Heart left ventricle (tissue), 16 donors: ENCODE data around the gene KMO. TPM values are rescaled to one million over a fixed set of nuclear protein-coding genes. Genes with fewer than 3 reads are reported as not detected.
A peak's percentile ranks its signal among the peaks of the same experiment; 100 is the strongest.

Experiments
- ATAC-seq, 4 donors: fragments of 200-7000 bp; cut with Tn5 transposase; one replicate each; pipeline ENCODE4 v1.9.1; 2020 to 2022; ENCODE audit warnings: moderate library complexity in 4 of 4, mild to moderate bottlenecking in 3 of 4, moderate number of reproducible peaks in 1 of 4
- DNase-seq, 5 donors: peaks; one replicate each; pipeline ENCODE4 v3.0.0-alpha.2; 2020
- H3K27ac ChIP-seq, 12 donors: fragments of 200-600 bp; sonication (generic) in 4 of 12; one replicate each; pipeline versions ENCODE4 v1.5.0 to v1.8.0; 2016 to 2022; ENCODE audit warnings: mild to moderate bottlenecking in 2 of 12
- H3K27me3 ChIP-seq, 9 donors: fragments of 200-600 bp; sonication (generic) in 2 of 9; one replicate each; pipeline versions ENCODE4 v1.5.1 to v1.8.0; 2016 to 2022; ENCODE audit warnings: mild to moderate bottlenecking in 3 of 9
- H3K36me3 ChIP-seq, 9 donors: fragments of 200-600 bp; sonication (generic) in 2 of 9; one replicate each; pipeline versions ENCODE4 v1.5.0 to v1.8.0; 2018 to 2022; ENCODE audit warnings: mild to moderate bottlenecking in 2 of 9
- H3K4me1 ChIP-seq, 12 donors: fragments of 200-600 bp; sonication (generic) in 4 of 12; one replicate each; pipeline versions ENCODE4 v1.5.0 to v1.8.0; 2016 to 2022; ENCODE audit warnings: mild to moderate bottlenecking in 3 of 12
- H3K4me3 ChIP-seq, 12 donors: fragments of 200-600 bp; sonication (generic) in 4 of 12; one replicate each; pipeline versions ENCODE4 v1.5.0 to v1.8.0; 2017 to 2022; ENCODE audit warnings: mild to moderate bottlenecking in 9 of 12, moderate library complexity in 4 of 12
- H3K9me3 ChIP-seq, 12 donors: fragments of 200-600 bp; sonication (generic) in 4 of 12; one replicate each; pipeline versions ENCODE4 v1.5.0 to v1.8.0; 2016 to 2022; ENCODE audit warnings: mild to moderate bottlenecking in 1 of 12
- CTCF ChIP-seq, 12 donors: fragments of 200-600 bp; sonication (generic) in 4 of 12; IDR thresholded peaks; one replicate each; pipeline versions ENCODE4 v1.5.0 to v1.8.0; 2018 to 2022; ENCODE audit warnings: antibody characterized with exemption in 12 of 12, mild to moderate bottlenecking in 5 of 12
- POLR2A ChIP-seq, 2 donors: fragments of 450-650 bp; IDR thresholded peaks; one replicate each; pipeline ENCODE4 v1.6.1; 2017; ENCODE audit warnings: antibody characterized with exemption in 2 of 2, mild to moderate bottlenecking in 2 of 2, moderate library complexity in 2 of 2
- WGBS, 4 donors: extraction: QIAGEN DNeasy Blood & Tissue Kit in 2 of 4; methylation state at CpG; one replicate each; pipeline versions ENCODE4 v1.1.5 to v1.1.7; 2013 to 2018; 5-methylcytosine and 5-hydroxymethylcytosine counted together
- intact Hi-C, 10 donors: fragments of 100-400 bp; cut with DNase I; formaldehyde crosslinking; loops; one replicate each; pipeline versions ENCODE4 v1.11.1 to v1.14.2; 2022
- polyA plus RNA-seq, 2 donors: library from polyadenylated mRNA; stranded (reverse); fragments of 200-250 nt; gene quantifications; one replicate each; pipeline ENCODE4 v1.2.3, GENCODE V29; 2013
- total RNA-seq, 9 donors: library from RNA; depleted of rRNA in 2 of 9; stranded (reverse); fragments of >200 nt in 2 of 9; fragmentation: NEBNext Ultra II Directional in 3 of 9; extraction: Animal tissue kit (Norgen Biotek cat#: 25700) in 3 of 9; gene quantifications; one replicate each; pipeline versions ENCODE4 v1.1.0 to v1.2.4, GENCODE V29; 2016 to 2023
- donor health status: ischemic (EF 13 %, LVEDD 7.1; RV severe dilation, severe dysfunction).
- donor health status: healthy with polysubstance abuse.
- donor health status: DM: no; HTN: yes; CAD: no.
- donor health status: DM: no; HTN: no; CAD: no.
- donor health status: ischemic (EF 25% LVEDD 6.9; RV normal size, moderate dysfunction).
- donor health status: ischemic (EF 25% LVEDD 5.7; RV mildly dilated, moderate dysfunction).
- donor health status: healthy.
- donor health status: DM: yes; HTN: yes; CAD: no.
- donor health status: ischemic (EF 35%, LVEDD 5.7; RV mildly dilated, moderate dysfunction).
- donor health status: nonischemic (EF 11% LVEDD 7.7; RV severe dilation, severe dysfunction).
- donor health status: DM: yes; HTN: yes; CAD: no.
- donor health status: PGD.
- donor health status: ischemic (EF 29% LVEDD 5.4; RV normal size, mild dysfunction).
- donor health status: nonischemic (EF 23%, LVEDD 6.1; RV moderate dilation, normal function).

The KMO gene
- total and polyA plus RNA-seq, 11 donors = 0.07 to 3.9 (median 0.15) TPM; not detected in 3

DNA sequence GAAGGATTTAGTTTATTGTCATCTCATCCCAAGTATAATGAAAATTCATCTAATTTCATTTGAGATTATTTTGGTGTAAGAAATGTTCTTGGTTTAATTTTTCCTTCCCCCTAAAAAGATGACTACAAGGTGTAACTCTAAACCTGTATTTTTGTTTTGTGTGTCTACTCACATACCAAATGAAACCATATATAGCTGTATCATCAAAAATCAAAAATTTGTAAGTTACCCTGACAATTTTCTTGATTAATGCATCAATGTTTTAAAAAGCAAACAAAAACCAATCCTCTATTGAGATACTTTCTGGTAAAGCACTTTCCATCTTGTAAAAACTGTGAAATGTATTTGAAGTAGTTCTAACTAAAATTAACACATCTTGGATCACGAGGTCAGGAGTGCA lies 43.4 kb upstream of the KMO start:
- no peaks in the 10 kb centered on the region for H3K9me3 ChIP-seq
- H3K36me3 ChIP-seq = peaks cover 0 to 9% (median 0%) of the 10 kb centered on the region in 9 donors
- intact Hi-C loops = no loop called here
- H3K4me3 ChIP-seq = no peak overlapping the region
- H3K27ac ChIP-seq = no peak overlapping the region
- TF ChIP-seq CTCF (IDR thresholded peaks at IDR 0.05) = no peak
- TF ChIP-seq POLR2A (IDR thresholded peaks at IDR 0.05) = no peak
- ATAC-seq (no peak), DNase-seq (no peak)
- H3K27me3 ChIP-seq = no peaks in the 10 kb centered on the region
- no peaks in the 10 kb centered on the region for H3K4me1 ChIP-seq
- WGBS, 4 donors = 96 to 97% (median 96%) methylated on average over 1 of the region's 1 CpG

- Histone ChIP-seq H3K36me3 (peaks cover 0 to 79% (median 65%) of the 10 kb centered on the region in 9 donors), H3K4me1 (no peaks in the 10 kb centered on the region), H3K9me3 (no peaks in the 10 kb centered on the region), H3K4me3 (no peak overlapping the region), H3K27me3 (no peaks in the 10 kb centered on the region), H3K27ac (no peak overlapping the region)
- 95 to 99% (median 96%) methylated on average over 5 of the region's 5 CpGs for WGBS, 4 donors
- intact Hi-C loops = no loop called here
- ATAC-seq = no peak
- no peak for TF ChIP-seq CTCF (IDR thresholded peaks at IDR 0.05)
- TF ChIP-seq POLR2A (IDR thresholded peaks at IDR 0.05) = no peak
- no peak for DNase-seq
Observed at GRCh38 chr1:241495741-241496140, 36.4 kb upstream of the KMO start.

GRCh38 chr1:241499910-241500309 lies 32.3 kb upstream of the KMO start:
- intact Hi-C loops = no loop called here
- H3K36me3 ChIP-seq = peaks cover 0 to 100% (median 98%) of the 10 kb centered on the region in 9 donors
- no peaks in the 10 kb centered on the region for H3K4me1 ChIP-seq
- no peak overlapping the region for H3K27ac ChIP-seq
- H3K4me3 ChIP-seq = no peak overlapping the region
- ATAC-seq = no peak
- 85 to 91% (median 89%) methylated on average over 2 of the region's 2 CpGs for WGBS, 4 donors
- TF ChIP-seq CTCF (IDR thresholded peaks at IDR 0.05) = peak in 4 of 12 donors; percentile 9 to 33 (median 18)
- TF ChIP-seq POLR2A (IDR thresholded peaks at IDR 0.05) = no peak
- no peak for DNase-seq
- H3K27me3 ChIP-seq = no peaks in the 10 kb centered on the region
- no peaks in the 10 kb centered on the region for H3K9me3 ChIP-seq

DNA sequence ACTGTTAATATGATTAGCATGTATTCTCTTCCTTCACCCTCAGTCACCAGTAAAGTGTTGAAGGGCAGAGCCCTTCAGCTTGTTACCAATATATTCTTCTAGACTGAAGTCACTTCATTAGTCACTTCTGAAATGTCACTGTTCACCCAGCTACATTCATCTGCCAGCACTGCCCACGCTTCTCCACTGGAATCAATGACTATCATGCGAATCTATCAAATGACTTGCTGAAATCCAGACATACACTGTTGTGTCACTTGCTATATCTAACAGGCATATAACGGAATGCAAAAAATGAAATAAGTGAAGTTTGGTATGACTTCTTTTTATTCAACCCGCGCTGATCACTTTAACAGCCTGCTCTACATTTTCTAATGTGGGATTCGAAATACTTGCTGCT lies 28.7 kb upstream of the KMO start:
- H3K4me3 ChIP-seq = no peak overlapping the region
- H3K36me3 ChIP-seq = peaks cover 0 to 100% (median 97%) of the 10 kb centered on the region in 9 donors
- DNase-seq = no peak
- TF ChIP-seq CTCF (IDR thresholded peaks at IDR 0.05) = no peak
- no peak for TF ChIP-seq POLR2A (IDR thresholded peaks at IDR 0.05)
- WGBS, 4 donors = 96 to 99% (median 98%) methylated on average over 6 of the region's 6 CpGs
- H3K4me1 ChIP-seq = no peaks in the 10 kb centered on the region
- no peak overlapping the region for H3K27ac ChIP-seq
- H3K9me3 ChIP-seq = no peaks in the 10 kb centered on the region
- ATAC-seq = no peak
- intact Hi-C loops = no loop called here
- H3K27me3 ChIP-seq = no peaks in the 10 kb centered on the region
